GM12873 (cell line): ENCODE results near the gene CHADL.

Experiments used
- TF ChIP-seq, protein P1 (sequence below): IDR thresholded peaks from 2 replicates; pipeline ENCODE4 v1.5.1; 2012; ENCODE audit warnings: low read depth, mild to moderate bottlenecking, moderate library complexity, low read length, control low read depth; ENCODE audit not compliant: insufficient read depth; ENCODE audit errors: missing control alignments

CHADL gene

GRCh38 chr22:41226723-41227655 lies 13.7 kb downstream of the CHADL start:
- TF ChIP-seq, protein P1, sequence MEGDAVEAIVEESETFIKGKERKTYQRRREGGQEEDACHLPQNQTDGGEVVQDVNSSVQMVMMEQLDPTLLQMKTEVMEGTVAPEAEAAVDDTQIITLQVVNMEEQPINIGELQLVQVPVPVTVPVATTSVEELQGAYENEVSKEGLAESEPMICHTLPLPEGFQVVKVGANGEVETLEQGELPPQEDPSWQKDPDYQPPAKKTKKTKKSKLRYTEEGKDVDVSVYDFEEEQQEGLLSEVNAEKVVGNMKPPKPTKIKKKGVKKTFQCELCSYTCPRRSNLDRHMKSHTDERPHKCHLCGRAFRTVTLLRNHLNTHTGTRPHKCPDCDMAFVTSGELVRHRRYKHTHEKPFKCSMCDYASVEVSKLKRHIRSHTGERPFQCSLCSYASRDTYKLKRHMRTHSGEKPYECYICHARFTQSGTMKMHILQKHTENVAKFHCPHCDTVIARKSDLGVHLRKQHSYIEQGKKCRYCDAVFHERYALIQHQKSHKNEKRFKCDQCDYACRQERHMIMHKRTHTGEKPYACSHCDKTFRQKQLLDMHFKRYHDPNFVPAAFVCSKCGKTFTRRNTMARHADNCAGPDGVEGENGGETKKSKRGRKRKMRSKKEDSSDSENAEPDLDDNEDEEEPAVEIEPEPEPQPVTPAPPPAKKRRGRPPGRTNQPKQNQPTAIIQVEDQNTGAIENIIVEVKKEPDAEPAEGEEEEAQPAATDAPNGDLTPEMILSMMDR, result no peak

DNA sequence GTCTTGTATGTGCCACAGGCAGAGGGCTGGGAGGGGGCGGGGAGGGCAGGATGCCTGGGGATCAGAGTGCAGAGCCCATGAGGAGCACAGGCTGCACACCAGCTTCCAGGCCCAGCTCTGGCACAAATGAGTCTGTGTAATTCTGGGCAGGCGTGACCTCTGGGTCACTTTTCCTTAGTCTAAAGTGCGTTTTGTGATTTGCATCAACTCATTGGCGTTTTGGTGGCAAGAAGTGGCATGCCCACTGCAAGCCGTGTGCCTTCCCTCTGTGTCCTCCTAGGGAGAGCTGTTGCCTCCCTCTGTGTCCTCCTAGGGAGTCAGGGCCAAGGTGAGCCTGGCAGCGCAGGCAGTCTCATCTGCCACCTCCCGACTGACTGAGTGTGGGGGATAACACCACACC lies 17.2 kb downstream of the CHADL start:
- TF ChIP-seq, protein P1, result no peak

- TF ChIP-seq, protein P1, result no peak
Measured at GRCh38 chr22:41222846-41223507, 17.8 kb downstream of the CHADL start.

DNA sequence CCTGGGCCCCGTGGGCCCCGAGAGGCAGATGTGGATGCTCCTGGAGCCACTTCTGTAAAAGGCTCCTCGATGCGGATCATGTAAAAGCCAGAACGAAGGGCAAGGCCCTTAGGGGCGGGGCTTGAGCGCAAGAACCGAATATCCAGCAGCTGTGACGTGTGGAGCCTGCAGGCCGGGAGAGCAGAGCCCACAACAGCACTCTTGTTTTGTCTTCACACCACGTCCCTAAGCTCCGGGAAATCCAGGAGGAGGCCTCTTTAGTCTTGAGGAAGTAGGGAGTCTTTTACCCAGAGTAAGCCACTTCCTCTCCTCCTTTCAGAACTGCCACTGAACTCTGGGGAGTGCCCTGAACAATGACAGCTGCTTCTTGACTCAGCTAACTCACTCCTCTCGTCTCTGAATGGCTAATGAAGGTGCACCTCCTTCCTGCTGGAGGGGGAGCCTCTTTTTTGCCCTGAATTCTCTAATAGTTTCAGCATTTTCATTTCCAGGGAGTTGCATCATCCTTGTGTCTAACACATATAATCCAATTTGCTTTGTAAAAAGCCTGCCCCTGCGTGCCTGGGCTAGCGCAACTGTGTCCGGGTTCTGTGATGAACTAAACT lies 23.1 kb downstream of the CHADL start:
- TF ChIP-seq, protein P1, result no peak

- TF ChIP-seq, protein P1, result no peak
Measured at GRCh38 chr22:41216984-41217383, 23.7 kb downstream of the CHADL start.

DNA sequence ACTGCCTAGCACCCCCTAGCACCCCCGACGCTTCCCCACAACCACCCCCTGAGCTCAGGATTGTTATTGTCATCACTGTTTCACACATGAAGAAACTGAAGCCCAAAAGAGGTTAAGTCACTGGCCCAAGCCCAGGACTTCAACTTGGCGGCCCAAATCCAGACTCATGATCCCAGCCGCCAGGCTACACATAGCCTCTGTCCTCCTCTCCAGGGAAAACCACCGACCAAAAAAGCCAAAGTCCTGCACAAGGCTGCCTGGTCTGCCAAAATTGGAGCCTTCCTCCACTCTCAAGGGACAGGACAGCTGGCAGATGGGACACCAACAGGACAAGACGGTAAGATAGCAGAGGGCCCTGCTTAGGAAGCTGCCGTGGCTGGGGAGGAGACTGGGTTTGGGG lies 24.8 kb downstream of the CHADL start:
- TF ChIP-seq, protein P1, result no peak

GRCh38 chr22:41215409-41215808 lies 25.3 kb downstream of the CHADL start:
- TF ChIP-seq, protein P1, result no peak
